Activated CD8-positive, alpha-beta memory T cell treated with anti-CD3 and anti-CD28 coated beads for 1 hour (primary cell): Measurements from ENCODE around the gene USP31.
"Not testable (repeated sequence)": the region's sequence is repeated elsewhere in the genome, so short reads cannot be mapped to it uniquely, and the experiment has no call there.

Experiments used
- DNase-seq, 2 donors: peaks; one replicate each; pipeline ENCODE4 v3.0.0-alpha.2; 2020; ENCODE audit warnings: low read depth in 1 of 2; ENCODE audit errors: extremely low read depth in 1 of 2

USP31 gene

GRCh38 chr16:23103603-23104002 is 45.6 kb downstream of the USP31 start:
- DNase-seq, result no peak

GRCh38 chr16:23101012-23101550 is 48.2 kb downstream of the USP31 start:
- DNase-seq, result no peak

GRCh38 chr16:23096450-23096849 is 52.8 kb downstream of the USP31 start:
- not testable (repeated sequence) for DNase-seq

GRCh38 chr16:23094136-23094535 is 55.1 kb downstream of the USP31 start:
- DNase-seq, result not testable (repeated sequence)

- DNase-seq, result no peak
These were observed 56.5 kb downstream of the USP31 start for GRCh38 chr16:23092801-23093117.

GRCh38 chr16:23092072-23092800 is 57.0 kb downstream of the USP31 start:
- no peak for DNase-seq

- DNase-seq, result no peak
These were observed 60.1 kb downstream of the USP31 start for GRCh38 chr16:23089111-23089510.

GRCh38 chr16:23088018-23088417 is 61.2 kb downstream of the USP31 start:
- no peak for DNase-seq

GRCh38 chr16:23085949-23086348 is 63.3 kb downstream of the USP31 start:
- DNase-seq, result no peak

- no peak for DNase-seq
These were observed 67.0 kb downstream of the USP31 start for GRCh38 chr16:23082161-23082788.

- no peak for DNase-seq
These were observed 67.6 kb downstream of the USP31 start for GRCh38 chr16:23081675-23082119.

- DNase-seq, result no peak
These were observed 68.5 kb downstream of the USP31 start for GRCh38 chr16:23080747-23081146.

- DNase-seq, result no peak
These were observed 68.9 kb downstream of the USP31 start for GRCh38 chr16:23080329-23080728.

- DNase-seq, result no peak
These were observed 69.5 kb downstream of the USP31 start for GRCh38 chr16:23079675-23080301.

GRCh38 chr16:23074423-23074822 is 74.8 kb downstream of the USP31 start:
- no peak for DNase-seq

- no peak for DNase-seq
These were observed 76.3 kb downstream of the USP31 start for GRCh38 chr16:23072769-23073549.

GRCh38 chr16:23072084-23072599 is 77.1 kb downstream of the USP31 start:
- DNase-seq, result no peak

GRCh38 chr16:23071196-23072083 is 77.8 kb downstream of the USP31 start:
- no peak for DNase-seq

- DNase-seq, result no peak
These were observed 79.4 kb downstream of the USP31 start for GRCh38 chr16:23069844-23070243.
